HG02642 (cell line): Measurements from ENCODE around the gene FAM217A.

Experiments used
- ATAC-seq: cut with Tn5 transposase; IDR thresholded peaks from one replicate; pipeline ENCODE4 v1.9.1; 2021; ENCODE audit warnings: mild to moderate bottlenecking; ENCODE audit not compliant: unreplicated experiment, poor library complexity

Gene FAM217A

DNA sequence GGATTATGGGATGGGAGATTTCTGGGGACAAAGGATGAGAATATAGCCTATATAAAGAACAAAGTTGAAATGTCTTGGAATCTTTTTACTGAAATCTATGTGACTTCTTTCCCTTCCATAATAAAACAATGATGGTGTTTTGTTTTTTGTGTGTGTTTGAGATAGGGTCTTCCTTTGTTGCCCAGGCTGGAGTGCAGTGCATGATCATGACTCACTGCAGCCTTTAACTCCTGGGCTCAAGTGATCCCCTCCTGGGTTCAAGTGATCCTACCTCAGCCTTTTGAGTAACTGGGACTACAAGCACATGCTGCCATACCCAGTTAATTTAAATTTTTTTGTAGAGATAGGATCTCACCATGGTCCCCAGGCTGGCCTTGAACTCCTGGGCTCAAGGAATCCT, 50.9 kb downstream of the FAM217A start:
- no peak for ATAC-seq

DNA sequence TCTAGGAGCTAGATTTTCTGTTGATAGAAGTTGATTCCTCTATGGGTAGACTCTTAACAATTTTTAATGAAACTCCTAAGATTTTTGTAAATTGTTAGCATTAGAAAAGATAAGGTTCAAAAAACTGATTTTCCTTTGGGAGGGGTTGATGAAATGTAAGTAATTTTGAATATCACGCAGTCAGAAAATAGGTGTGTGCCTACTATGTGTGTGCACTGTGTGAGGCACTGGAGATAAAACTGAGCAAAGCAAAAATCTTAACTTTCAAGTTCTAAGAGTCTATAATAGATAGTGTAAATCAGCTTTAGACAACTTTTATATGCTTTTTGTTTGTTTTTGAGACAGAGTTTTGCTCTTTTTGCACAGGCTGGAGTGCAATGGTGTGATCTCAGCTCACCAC, 53.3 kb downstream of the FAM217A start:
- no peak for ATAC-seq

- no peak for ATAC-seq
These were observed 55.7 kb downstream of the FAM217A start for GRCh38 chr6:4023240-4023639.

- ATAC-seq, result peak; percentile 11
These were observed 56.9 kb downstream of the FAM217A start for GRCh38 chr6:4021854-4022695.

- ATAC-seq, result peak; percentile 65
These were observed 57.6 kb downstream of the FAM217A start for GRCh38 chr6:4021133-4021853.

GRCh38 chr6:4020822-4021132, 58.2 kb downstream of the FAM217A start:
- no peak for ATAC-seq

DNA sequence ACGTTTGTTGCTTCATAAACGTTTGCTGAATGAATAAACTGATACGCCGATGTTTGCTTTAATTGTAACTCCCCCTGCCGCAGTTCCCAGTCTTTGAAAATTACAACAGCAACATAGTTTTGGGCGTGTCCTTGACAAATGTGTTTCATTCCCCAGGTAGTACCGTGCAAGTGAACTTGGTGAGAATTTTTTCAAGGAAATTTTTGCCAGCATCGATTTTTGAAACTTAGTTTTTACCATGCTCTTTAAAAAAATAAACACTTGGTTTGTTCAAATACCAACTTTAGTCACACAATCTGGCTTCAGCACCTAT, 60.1 kb downstream of the FAM217A start:
- no peak for ATAC-seq
